Activated CD4-positive, CD25-positive, alpha-beta regulatory T cell (primary cell): Measurements from ENCODE around the gene CCDC136.

Experiments
- DNase-seq, 4 experiments: peaks; one replicate each; lab custom pipeline; 2025; lab: John Stamatoyannopoulos, UW

Gene CCDC136

GRCh38 chr7:128844777-128845311 is 53.1 kb downstream of the CCDC136 start:
- DNase-seq, result no peak

GRCh38 chr7:128845475-128845874 is 53.7 kb downstream of the CCDC136 start:
- DNase-seq, result no peak

- no peak for DNase-seq
Measured at GRCh38 chr7:128845987-128846386, 54.2 kb downstream of the CCDC136 start.

- DNase-seq, result no peak
Measured at GRCh38 chr7:128846781-128847444, 55.1 kb downstream of the CCDC136 start.

- no peak for DNase-seq
Measured at GRCh38 chr7:128847721-128848211, 56.0 kb downstream of the CCDC136 start.

- DNase-seq, result no peak
Measured at GRCh38 chr7:128848289-128849155, 56.8 kb downstream of the CCDC136 start.

GRCh38 chr7:128849156-128849515 is 57.4 kb downstream of the CCDC136 start:
- DNase-seq, result no peak

GRCh38 chr7:128849804-128850490 is 58.2 kb downstream of the CCDC136 start:
- no peak for DNase-seq

GRCh38 chr7:128852537-128853254 is 60.9 kb downstream of the CCDC136 start:
- DNase-seq, result no peak

GRCh38 chr7:128853799-128854198 is 62.0 kb downstream of the CCDC136 start:
- no peak for DNase-seq

- DNase-seq, result no peak
Measured at GRCh38 chr7:128854396-128854795, 62.6 kb downstream of the CCDC136 start.

- no peak for DNase-seq
Measured at GRCh38 chr7:128855559-128855958, 63.8 kb downstream of the CCDC136 start.

GRCh38 chr7:128856001-128856718 is 64.4 kb downstream of the CCDC136 start:
- DNase-seq, result no peak

- no peak for DNase-seq
Measured at GRCh38 chr7:128858380-128859231, 66.8 kb downstream of the CCDC136 start.

- DNase-seq, result no peak
Measured at GRCh38 chr7:128859232-128860157, 67.7 kb downstream of the CCDC136 start.

GRCh38 chr7:128860158-128861073 is 68.6 kb downstream of the CCDC136 start:
- no peak for DNase-seq

GRCh38 chr7:128861957-128862570 is 70.3 kb downstream of the CCDC136 start:
- DNase-seq, result no peak
